HCT116 (cell line): ENCODE data around the gene LNP1.

Experiments used
- CBX3 ChIP-seq: IDR thresholded peaks from 2 replicates; pipeline ENCODE4 v1.6.1; 2012; ENCODE audit warnings: low read depth
- CTCF ChIP-seq, 3 experiments: fragments of 200-600 bp in 1 of 3; sonication (generic) in 1 of 3; IDR thresholded peaks in 2 of 3; conservative IDR thresholded peaks in 1 of 3; 2 replicates each; pipeline ENCODE4 v1.5.1; 2012 to 2017; ENCODE audit warnings: low read depth in 2 of 3, low read length in 2 of 3, antibody characterized with exemption in 1 of 3, borderline replicate concordance in 1 of 3, control low read depth in 1 of 3, mild to moderate bottlenecking in 1 of 3, mixed read lengths in 1 of 3, mixed run types in 1 of 3, moderate library complexity in 1 of 3; ENCODE audit not compliant: insufficient read depth in 1 of 3
- EGR1 ChIP-seq: IDR thresholded peaks from 2 replicates; pipeline ENCODE4 v1.6.1; 2012; ENCODE audit warnings: low read depth
- POLR2A ChIP-seq: IDR thresholded peaks from 2 replicates; pipeline ENCODE4 v1.7.0; 2011; ENCODE audit warnings: borderline replicate concordance; ENCODE audit not compliant: insufficient read depth, insufficient read length; ENCODE audit errors: extremely low read depth
- POLR2AphosphoS5 ChIP-seq: IDR thresholded peaks from 2 replicates; pipeline ENCODE4 v1.6.1; 2011; ENCODE audit warnings: mild to moderate bottlenecking, low read depth, low read length, moderate library complexity
- ZNF274 ChIP-seq: fragments of 200-500 bp; sonication (Bioruptor generic); IDR thresholded peaks from 2 replicates; pipeline ENCODE4 v1.6.1; 2014; ENCODE audit warnings: mild to moderate bottlenecking, low read depth, low read length, inconsistent platforms
- TF ChIP-seq, protein P1 (sequence below): IDR thresholded peaks from 2 replicates; pipeline ENCODE4 v1.6.1; 2011; ENCODE audit warnings: mild to moderate bottlenecking, low read length, moderate library complexity; ENCODE audit not compliant: insufficient replicate concordance; ENCODE audit errors: extremely low read depth

DNA sequence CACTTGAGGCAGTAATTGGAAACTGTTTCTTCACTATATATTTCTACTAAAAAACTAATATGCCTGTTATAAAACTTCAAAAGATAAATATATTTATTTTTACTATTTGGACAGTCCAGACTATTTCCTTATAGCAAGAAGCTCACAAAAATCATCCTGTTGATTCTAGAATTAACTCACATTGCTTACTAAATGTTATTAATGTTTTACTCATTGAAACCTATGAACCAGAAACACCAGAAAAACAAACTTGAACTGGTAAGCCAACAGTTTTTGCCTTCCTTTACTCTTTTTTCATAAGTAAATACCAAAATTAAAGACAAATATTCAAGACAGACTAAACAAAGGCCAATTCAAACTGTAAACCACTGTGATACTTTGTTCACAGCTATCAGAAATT, 26.8 kb upstream of the LNP1 start:
- TF ChIP-seq CTCF (IDR thresholded peaks at IDR 0.05 in 2 of 3, conservative IDR thresholded peaks at IDR 0.05 in 1 of 3; ENCODE audit: borderline replicate concordance in 1 of 3, insufficient read depth in 1 of 3, low read depth in 2 of 3, low read length in 2 of 3) (no peak), CBX3 (no peak), POLR2AphosphoS5 (no peak), EGR1 (no peak), POLR2A (no peak), ZNF274 (no peak)
- TF ChIP-seq, protein P1, sequence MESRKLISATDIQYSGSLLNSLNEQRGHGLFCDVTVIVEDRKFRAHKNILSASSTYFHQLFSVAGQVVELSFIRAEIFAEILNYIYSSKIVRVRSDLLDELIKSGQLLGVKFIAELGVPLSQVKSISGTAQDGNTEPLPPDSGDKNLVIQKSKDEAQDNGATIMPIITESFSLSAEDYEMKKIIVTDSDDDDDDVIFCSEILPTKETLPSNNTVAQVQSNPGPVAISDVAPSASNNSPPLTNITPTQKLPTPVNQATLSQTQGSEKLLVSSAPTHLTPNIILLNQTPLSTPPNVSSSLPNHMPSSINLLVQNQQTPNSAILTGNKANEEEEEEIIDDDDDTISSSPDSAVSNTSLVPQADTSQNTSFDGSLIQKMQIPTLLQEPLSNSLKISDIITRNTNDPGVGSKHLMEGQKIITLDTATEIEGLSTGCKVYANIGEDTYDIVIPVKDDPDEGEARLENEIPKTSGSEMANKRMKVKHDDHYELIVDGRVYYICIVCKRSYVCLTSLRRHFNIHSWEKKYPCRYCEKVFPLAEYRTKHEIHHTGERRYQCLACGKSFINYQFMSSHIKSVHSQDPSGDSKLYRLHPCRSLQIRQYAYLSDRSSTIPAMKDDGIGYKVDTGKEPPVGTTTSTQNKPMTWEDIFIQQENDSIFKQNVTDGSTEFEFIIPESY = no peak
